HEK293 (cell line): Measurements from ENCODE around the gene SCAMP2.

Experiments used
- CTCF ChIA-PET: fragments of 350-600 bp; formaldehyde crosslinking; extraction: SDS; loops from one replicate; lab custom pipeline; 2021; ENCODE audit warnings: antibody characterized with exemption; lab: Yijun Ruan, JAX
- POLR2A ChIA-PET: fragments of 300-600 bp; formaldehyde crosslinking; extraction: SDS; loops from one replicate; lab custom pipeline; 2020; ENCODE audit warnings: antibody characterized with exemption, inconsistent platforms; lab: Yijun Ruan, JAX
- H3K27ac ChIP-seq: fragments of 200-500 bp; sonication (Bioruptor generic); 2 replicates; pipeline ENCODE4 v1.5.1; 2014; ENCODE audit warnings: low read depth, low read length, control low read depth, inconsistent platforms; ENCODE audit errors: extremely low read depth
- H3K36me3 ChIP-seq, 2 experiments: fragments of 200-500 bp in 1 of 2; sonication (Bioruptor generic) in 1 of 2; 1 replicate in 1 of 2; 2 replicates in 1 of 2; pipeline ENCODE4 v1.5.1; 2014 to 2017; ENCODE audit warnings: inconsistent platforms in 2 of 2, low read length in 2 of 2; ENCODE audit not compliant: control insufficient read depth in 2 of 2, insufficient read depth in 1 of 2
- H3K4me1 ChIP-seq: fragments of 200-500 bp; sonication (Bioruptor generic); 2 replicates; pipeline ENCODE4 v1.5.1; 2014; ENCODE audit warnings: mild to moderate bottlenecking, low read length, inconsistent platforms; ENCODE audit not compliant: control insufficient read depth, insufficient read depth
- H3K4me3 ChIP-seq: 2 replicates; pipeline ENCODE4 v1.5.1; 2011; ENCODE audit warnings: low read depth, mild to moderate bottlenecking, control low read depth, low read length, moderate library complexity
- H3K9me3 ChIP-seq: fragments of 200-500 bp; sonication (Bioruptor generic); 2 replicates; pipeline ENCODE4 v1.5.1; 2014; ENCODE audit warnings: low read depth, low read length, inconsistent platforms; ENCODE audit not compliant: control insufficient read depth, insufficient read depth
- GLIS1 ChIP-seq: fragments of 450-650 bp; formaldehyde crosslinking; IDR thresholded peaks from 2 replicates; pipeline ENCODE4 v1.5.1; 2016; ENCODE audit warnings: missing biosample characterization, missing genetic modification characterization
- HIC1 ChIP-seq: fragments of 450-650 bp; formaldehyde crosslinking; IDR thresholded peaks from 2 replicates; pipeline ENCODE4 v1.5.1; 2016; ENCODE audit warnings: missing biosample characterization, missing genetic modification characterization
- KLF1 ChIP-seq: fragments of 450-650 bp; formaldehyde crosslinking; IDR thresholded peaks from 2 replicates; pipeline ENCODE4 v1.5.1; 2016; ENCODE audit warnings: missing biosample characterization, missing genetic modification characterization
- SCRT2 ChIP-seq: fragments of 450-650 bp; formaldehyde crosslinking; IDR thresholded peaks from 2 replicates; pipeline ENCODE4 v1.5.1; 2016; ENCODE audit warnings: missing biosample characterization, missing genetic modification characterization
- ZBTB17 ChIP-seq: fragments of 450-650 bp; formaldehyde crosslinking; IDR thresholded peaks from 2 replicates; pipeline ENCODE4 v1.5.1; 2016; ENCODE audit warnings: missing biosample characterization, missing genetic modification characterization
- ZBTB20 ChIP-seq: fragments of 450-650 bp; formaldehyde crosslinking; IDR thresholded peaks from 2 replicates; pipeline ENCODE4 v1.5.1; 2016; ENCODE audit warnings: missing biosample characterization, missing genetic modification characterization
- ZBTB44 ChIP-seq: fragments of 450-650 bp; IDR thresholded peaks from 2 replicates; pipeline ENCODE4 v1.5.1; 2018; ENCODE audit warnings: missing biosample characterization, mild to moderate bottlenecking, missing genetic modification characterization
- ZIC2 ChIP-seq: fragments of 450-650 bp; formaldehyde crosslinking; IDR thresholded peaks from 2 replicates; pipeline ENCODE4 v1.5.1; 2016; ENCODE audit warnings: missing biosample characterization, missing genetic modification characterization
- ZNF114 ChIP-seq: fragments of 450-650 bp; formaldehyde crosslinking; IDR thresholded peaks from 2 replicates; pipeline ENCODE4 v1.5.0; 2017; ENCODE audit warnings: missing biosample characterization, missing genetic modification characterization
- ZNF398 ChIP-seq: fragments of 450-650 bp; formaldehyde crosslinking; IDR thresholded peaks from 2 replicates; pipeline ENCODE4 v1.5.1; 2017; ENCODE audit warnings: missing biosample characterization, missing genetic modification characterization
- ZNF449 ChIP-seq: fragments of 450-650 bp; formaldehyde crosslinking; IDR thresholded peaks from 2 replicates; pipeline ENCODE4 v1.5.1; 2017; ENCODE audit warnings: missing biosample characterization, mild to moderate bottlenecking, missing genetic modification characterization, moderate library complexity
- ZNF501 ChIP-seq: fragments of 450-650 bp; formaldehyde crosslinking; IDR thresholded peaks from 2 replicates; pipeline ENCODE4 v1.5.1; 2016; ENCODE audit warnings: missing biosample characterization, missing genetic modification characterization

SCAMP2 gene

GRCh38 chr15:74822233-74822632 is 50.9 kb downstream of the SCAMP2 start:
- H3K27ac ChIP-seq, result no peak overlapping the region
- H3K36me3 ChIP-seq, result no peaks in the 10 kb centered on the region
- CTCF ChIA-PET, result interaction anchor here (1.3 to 1.8 kb wide), 2 partner anchors 23 to 51 kb away, joined by 6 read pairs; no protein-coding TSS in a partner anchor
- no peak overlapping the region for H3K4me3 ChIP-seq
- peak; percentile 75 for TF ChIP-seq ZNF398
- peak; percentile 61 for TF ChIP-seq ZIC2
- no peak for TF ChIP-seq HIC1
- H3K4me1 ChIP-seq, result 0 out of 2 replicates have a peak, but pooled peaks cover 2% of the 10 kb centered on the region
- no peaks in the 10 kb centered on the region for H3K9me3 ChIP-seq
- POLR2A ChIA-PET, result no interaction called here

- no peak for TF ChIP-seq ZNF114
- no peak for TF ChIP-seq SCRT2 (tag by site-specific recombination)
- 0 out of 2 replicates have a peak, but pooled peaks have one; percentile 16 for TF ChIP-seq ZBTB20 (tag by site-specific recombination)
- Histone ChIP-seq H3K9me3 (no peaks in the 10 kb centered on the region), H3K27ac (no peak overlapping the region), H3K36me3 (no peaks in the 10 kb centered on the region), H3K4me3 (no peak overlapping the region), H3K4me1 (0 out of 2 replicates have a peak, but pooled peaks cover 2% of the 10 kb centered on the region)
- ChIA-PET CTCF (interaction anchor here (0.6 to 1.8 kb wide), 5 partner anchors 11 to 129 kb away, joined by 3 to 6 read pairs (median 5); no protein-coding TSS in a partner anchor), POLR2A (no interaction called here)
These were observed 51.4 kb downstream of the SCAMP2 start for GRCh38 chr15:74821790-74822158.

GRCh38 chr15:74821091-74821789 is 51.9 kb downstream of the SCAMP2 start:
- TF ChIP-seq ZIC2 (peak; percentile 25; the same call in 1 of the 2 replicates), GLIS1 (tag by site-specific recombination) (peak; percentile 67), ZBTB44 (tag by site-specific recombination) (peak; percentile 82), ZNF449 (tag by site-specific recombination) (peak; percentile 83), ZNF501 (no peak), ZBTB17 (peak; percentile 71), KLF1 (tag by site-specific recombination) (no peak)
- Histone ChIP-seq H3K4me3 (no peak overlapping the region), H3K27ac (no peak overlapping the region), H3K9me3 (no peaks in the 10 kb centered on the region), H3K4me1 (no peaks in the 10 kb centered on the region), H3K36me3 (no peaks in the 10 kb centered on the region)
- CTCF ChIA-PET, result interaction anchor here (0.6 to 1.8 kb wide), 8 partner anchors 12 to 129 kb away, joined by 3 to 7 read pairs (median 4); no protein-coding TSS in a partner anchor
- POLR2A ChIA-PET, result no interaction called here
